Nephron progenitor cell (in vitro differentiated cells): ENCODE results near the gene CACNA1D.

Experiments used
- DNase-seq: peaks from one replicate; pipeline ENCODE4 v3.0.0; 2021
- H3K27ac Mint-ChIP-seq: 2 replicates; pipeline ENCODE4 v1.8.0; 2021; ENCODE audit warnings: mild to moderate bottlenecking, moderate library complexity, mixed read lengths
- H3K27me3 Mint-ChIP-seq: 2 replicates; pipeline ENCODE4 v1.8.0; 2021; ENCODE audit warnings: mild to moderate bottlenecking, low read depth, mixed read lengths; ENCODE audit not compliant: poor library complexity
- H3K36me3 Mint-ChIP-seq: 2 replicates; pipeline ENCODE4 v1.8.0; 2021; ENCODE audit warnings: low read depth, mixed read lengths
- H3K4me1 Mint-ChIP-seq: 2 replicates; pipeline ENCODE4 v1.8.0; 2021; ENCODE audit warnings: mixed read lengths
- H3K4me3 Mint-ChIP-seq: 2 replicates; pipeline ENCODE4 v1.8.0; 2021; ENCODE audit warnings: mild to moderate bottlenecking, moderate library complexity, mixed read lengths
- H3K9me3 Mint-ChIP-seq: 2 replicates; pipeline ENCODE4 v1.8.0; 2021; ENCODE audit warnings: mild to moderate bottlenecking, moderate library complexity, mixed read lengths
- TF ChIP-seq, protein P1 (sequence below): fragments of 200-600 bp; sonication (generic); IDR thresholded peaks from 2 replicates; pipeline ENCODE4 v1.5.0; 2021; ENCODE audit warnings: antibody characterized with exemption

Gene CACNA1D

DNA sequence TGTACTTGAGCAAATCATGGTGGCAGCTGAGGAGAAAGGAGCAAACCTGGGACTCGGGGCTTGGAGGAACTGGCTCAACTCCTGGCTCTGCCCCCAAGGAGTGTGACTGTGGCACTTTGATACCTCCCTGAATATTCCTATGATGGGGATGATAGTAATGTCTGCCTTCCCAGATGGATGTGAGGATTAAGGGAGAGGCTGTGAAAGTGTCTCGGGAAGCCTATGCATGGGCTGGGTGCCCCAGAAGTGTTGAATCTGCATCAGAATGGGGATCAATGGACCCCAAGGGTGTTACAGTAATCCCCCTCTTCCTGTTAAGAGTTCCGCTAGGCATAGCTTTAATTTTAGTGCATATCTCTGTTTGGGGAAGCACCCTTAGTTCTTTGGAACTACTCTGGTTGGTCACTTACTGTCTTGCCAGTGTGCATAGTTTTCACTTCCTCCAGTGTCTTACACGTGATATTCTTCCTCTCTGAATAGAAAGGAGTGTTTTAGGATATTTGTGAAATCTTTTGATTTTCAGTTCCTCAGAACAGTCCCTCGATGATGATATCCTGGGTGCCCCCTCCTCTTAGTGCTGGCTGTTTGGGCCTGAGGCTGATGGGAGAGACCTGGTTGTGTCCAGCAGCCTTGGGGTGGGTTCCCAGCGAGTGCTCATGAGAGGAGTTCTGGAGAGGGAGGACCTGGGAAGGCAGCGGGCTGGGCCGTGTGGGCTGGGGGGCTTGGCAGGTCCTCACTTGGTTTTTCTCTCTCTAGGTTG lies 254.3 kb downstream of the CACNA1D start:
- peaks cover 6% of the 10 kb centered on the region for H3K27me3 Mint-ChIP-seq
- peaks cover 5% of the 10 kb centered on the region for H3K4me1 Mint-ChIP-seq
- H3K36me3 Mint-ChIP-seq, result no peaks in the 10 kb centered on the region
- no peaks in the 10 kb centered on the region for H3K9me3 Mint-ChIP-seq
- no peak overlapping the region for H3K4me3 Mint-ChIP-seq
- H3K27ac Mint-ChIP-seq, result no peak overlapping the region
- TF ChIP-seq, protein P1, sequence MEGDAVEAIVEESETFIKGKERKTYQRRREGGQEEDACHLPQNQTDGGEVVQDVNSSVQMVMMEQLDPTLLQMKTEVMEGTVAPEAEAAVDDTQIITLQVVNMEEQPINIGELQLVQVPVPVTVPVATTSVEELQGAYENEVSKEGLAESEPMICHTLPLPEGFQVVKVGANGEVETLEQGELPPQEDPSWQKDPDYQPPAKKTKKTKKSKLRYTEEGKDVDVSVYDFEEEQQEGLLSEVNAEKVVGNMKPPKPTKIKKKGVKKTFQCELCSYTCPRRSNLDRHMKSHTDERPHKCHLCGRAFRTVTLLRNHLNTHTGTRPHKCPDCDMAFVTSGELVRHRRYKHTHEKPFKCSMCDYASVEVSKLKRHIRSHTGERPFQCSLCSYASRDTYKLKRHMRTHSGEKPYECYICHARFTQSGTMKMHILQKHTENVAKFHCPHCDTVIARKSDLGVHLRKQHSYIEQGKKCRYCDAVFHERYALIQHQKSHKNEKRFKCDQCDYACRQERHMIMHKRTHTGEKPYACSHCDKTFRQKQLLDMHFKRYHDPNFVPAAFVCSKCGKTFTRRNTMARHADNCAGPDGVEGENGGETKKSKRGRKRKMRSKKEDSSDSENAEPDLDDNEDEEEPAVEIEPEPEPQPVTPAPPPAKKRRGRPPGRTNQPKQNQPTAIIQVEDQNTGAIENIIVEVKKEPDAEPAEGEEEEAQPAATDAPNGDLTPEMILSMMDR, result no peak
- no peak for DNase-seq

DNA sequence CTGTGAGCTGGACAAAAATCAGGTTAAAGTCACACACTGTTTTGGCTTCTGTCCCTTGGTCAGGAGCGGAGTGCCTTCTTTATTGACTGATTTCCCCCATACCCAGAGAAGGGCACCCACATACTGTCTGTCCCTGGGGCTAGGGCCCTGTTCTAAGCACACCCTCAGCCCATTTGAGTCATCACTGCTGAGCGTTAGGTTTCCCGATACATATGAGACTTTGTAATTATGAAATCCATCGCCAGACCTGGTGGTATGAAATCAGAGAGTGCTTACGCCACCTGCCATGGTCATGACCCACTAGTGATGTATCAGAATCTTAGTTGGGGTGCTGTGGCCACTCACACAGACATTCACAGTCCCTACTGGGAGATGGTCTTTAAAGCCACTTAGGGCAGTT lies 255.0 kb downstream of the CACNA1D start:
- Mint-ChIP-seq H3K4me3 (no peak overlapping the region), H3K4me1 (peaks cover 5% of the 10 kb centered on the region), H3K9me3 (no peaks in the 10 kb centered on the region), H3K27me3 (peaks cover 4% of the 10 kb centered on the region), H3K27ac (no peak overlapping the region), H3K36me3 (no peaks in the 10 kb centered on the region)
- no peak for DNase-seq
- TF ChIP-seq, protein P1, result no peak

DNA sequence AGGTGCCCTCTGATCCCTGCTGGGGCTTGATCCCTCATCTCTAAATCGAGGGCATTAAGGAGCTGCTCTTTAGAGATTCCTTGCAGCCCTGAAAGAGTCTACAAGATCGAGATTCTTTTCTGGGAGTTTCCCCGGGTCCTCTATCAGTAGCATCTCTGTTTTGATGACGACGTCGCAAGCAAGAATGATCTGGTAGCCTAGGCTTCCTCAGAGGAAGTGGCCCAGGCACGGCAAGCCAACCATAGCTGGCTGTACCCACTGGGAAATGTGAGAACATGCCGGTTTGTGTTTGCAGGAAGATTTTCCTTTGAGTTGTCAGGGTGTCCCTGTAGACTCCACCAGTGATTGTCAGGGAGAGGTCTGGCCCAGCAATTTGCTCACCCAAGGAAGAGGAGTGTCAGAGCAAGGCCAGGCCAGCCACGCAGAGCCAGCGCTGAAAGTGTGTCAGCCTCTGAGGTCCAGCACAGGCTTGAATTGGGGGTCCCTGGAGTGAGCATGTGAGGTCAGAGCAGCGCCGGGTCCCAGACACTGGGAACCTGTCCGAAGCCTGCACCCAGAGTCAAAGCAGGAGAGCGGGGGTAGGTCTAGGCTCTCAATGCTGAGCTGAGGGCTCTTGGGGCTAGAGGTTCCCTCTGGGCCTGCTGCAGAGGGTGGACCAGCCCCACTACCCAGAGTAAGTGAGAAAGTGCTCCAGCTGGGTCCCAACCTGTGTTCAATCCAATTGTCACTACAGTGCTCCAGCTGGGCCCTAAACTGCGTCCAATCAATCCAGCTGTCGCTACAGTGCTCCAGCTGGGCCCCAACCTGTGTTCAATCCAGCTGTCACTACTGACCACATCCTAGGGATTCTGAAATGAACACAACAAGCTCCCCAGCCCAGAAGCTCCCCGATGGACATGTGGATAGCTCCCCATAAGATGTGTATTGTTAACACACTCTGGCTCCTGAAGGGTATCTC lies 256.1 kb downstream of the CACNA1D start:
- no peak for DNase-seq
- TF ChIP-seq, protein P1, result no peak
- H3K4me3 Mint-ChIP-seq, result no peak overlapping the region
- peaks cover 7% of the 10 kb centered on the region for H3K27me3 Mint-ChIP-seq
- peaks cover 5% of the 10 kb centered on the region for H3K4me1 Mint-ChIP-seq
- no peaks in the 10 kb centered on the region for H3K36me3 Mint-ChIP-seq
- no peaks in the 10 kb centered on the region for H3K9me3 Mint-ChIP-seq
- H3K27ac Mint-ChIP-seq, result no peak overlapping the region

DNA sequence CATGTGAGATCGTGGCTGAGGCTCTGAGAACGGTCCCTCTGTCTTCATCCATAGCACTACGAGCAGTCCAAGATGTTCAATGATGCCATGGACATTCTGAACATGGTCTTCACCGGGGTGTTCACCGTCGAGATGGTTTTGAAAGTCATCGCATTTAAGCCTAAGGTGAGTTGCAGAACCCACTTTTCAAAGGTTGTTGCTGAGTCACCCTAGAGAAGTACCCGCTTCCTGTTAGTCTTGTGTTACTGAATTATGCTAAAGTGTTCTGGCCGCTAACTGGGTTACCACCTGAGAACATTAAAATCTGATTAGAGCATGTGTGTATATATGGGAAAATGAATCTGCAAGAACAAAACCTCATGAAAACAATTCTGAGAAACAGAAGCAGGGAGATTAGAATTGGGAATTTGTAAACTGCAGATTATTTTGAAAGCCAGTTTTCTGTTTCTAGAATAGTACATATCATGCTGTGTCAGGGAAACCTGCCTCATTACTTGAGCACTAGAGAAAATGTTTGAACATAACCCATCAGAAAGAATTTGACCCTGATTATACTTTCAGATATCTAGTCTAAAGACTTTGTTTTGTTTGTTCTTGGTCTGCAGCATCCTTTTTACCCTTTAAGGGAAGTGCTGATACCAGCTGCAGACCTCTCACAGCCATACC lies 259.2 kb downstream of the CACNA1D start:
- TF ChIP-seq, protein P1, result no peak
- peaks cover 5% of the 10 kb centered on the region for H3K27me3 Mint-ChIP-seq
- H3K4me3 Mint-ChIP-seq, result no peak overlapping the region
- peaks cover 5% of the 10 kb centered on the region for H3K4me1 Mint-ChIP-seq
- H3K36me3 Mint-ChIP-seq, result no peaks in the 10 kb centered on the region
- DNase-seq, result no peak
- no peak overlapping the region for H3K27ac Mint-ChIP-seq
- no peaks in the 10 kb centered on the region for H3K9me3 Mint-ChIP-seq

DNA sequence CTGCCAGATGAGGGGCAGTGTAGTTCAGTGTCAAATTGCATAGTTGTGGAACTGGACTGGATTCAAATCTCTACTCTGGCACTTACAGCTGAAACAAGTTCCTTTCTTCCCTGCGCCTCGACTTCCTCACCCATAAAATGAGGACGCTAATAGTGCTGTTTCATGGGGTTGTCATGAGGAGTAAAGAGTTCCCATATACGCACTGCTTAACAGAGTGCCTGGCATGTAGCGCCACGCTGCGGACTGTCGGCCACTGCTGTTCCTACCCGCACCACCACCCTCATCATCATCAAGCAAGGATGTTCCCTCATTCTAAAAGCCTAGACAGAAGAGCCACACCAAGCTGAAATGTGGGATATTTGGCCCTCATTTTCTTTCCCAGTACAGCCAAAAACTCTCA lies 259.9 kb downstream of the CACNA1D start:
- Mint-ChIP-seq H3K27me3 (peaks cover 5% of the 10 kb centered on the region), H3K4me1 (peaks cover 5% of the 10 kb centered on the region), H3K36me3 (no peaks in the 10 kb centered on the region), H3K4me3 (no peak overlapping the region), H3K27ac (no peak overlapping the region), H3K9me3 (no peaks in the 10 kb centered on the region)
- no peak for DNase-seq
- TF ChIP-seq, protein P1, result no peak
